HEK293 (cell line): ENCODE results near the gene TM4SF5.

ENCODE experiments used
- EGR2 ChIP-seq: fragments of 450-650 bp; formaldehyde crosslinking; IDR thresholded peaks from 2 replicates; pipeline ENCODE4 v1.5.1; 2016; ENCODE audit warnings: low read depth, missing biosample characterization, missing genetic modification characterization
- HOXA7 ChIP-seq: sonication (generic); formaldehyde crosslinking; IDR thresholded peaks from 2 replicates; pipeline ENCODE4 v1.8.1; 2022; ENCODE audit warnings: missing genetic modification reagents, borderline replicate concordance
- HOXD13 ChIP-seq: sonication (generic); formaldehyde crosslinking; IDR thresholded peaks from 2 replicates; pipeline ENCODE4 v1.8.0; 2022; ENCODE audit warnings: missing genetic modification reagents, borderline replicate concordance
- KLF1 ChIP-seq: fragments of 450-650 bp; formaldehyde crosslinking; IDR thresholded peaks from 2 replicates; pipeline ENCODE4 v1.5.1; 2016; ENCODE audit warnings: missing biosample characterization, missing genetic modification characterization
- KLF17 ChIP-seq: fragments of 450-650 bp; formaldehyde crosslinking; IDR thresholded peaks from 2 replicates; pipeline ENCODE4 v1.5.1; 2016; ENCODE audit warnings: missing biosample characterization, missing genetic modification characterization
- MYNN ChIP-seq: fragments of 450-650 bp; formaldehyde crosslinking; IDR thresholded peaks from 2 replicates; pipeline ENCODE4 v1.5.1; 2016; ENCODE audit warnings: missing biosample characterization, missing genetic modification characterization, borderline replicate concordance
- OSR2 ChIP-seq: fragments of 450-650 bp; formaldehyde crosslinking; IDR thresholded peaks from 2 replicates; pipeline ENCODE4 v1.5.1; 2016; ENCODE audit warnings: missing biosample characterization, missing genetic modification characterization
- SCRT2 ChIP-seq: fragments of 450-650 bp; formaldehyde crosslinking; IDR thresholded peaks from 2 replicates; pipeline ENCODE4 v1.5.1; 2016; ENCODE audit warnings: missing biosample characterization, missing genetic modification characterization
- TRIM28 ChIP-seq: IDR thresholded peaks from 2 replicates; pipeline ENCODE4 v1.6.1; 2011; ENCODE audit warnings: low read length, control low read depth, borderline replicate concordance
- YY1 ChIP-seq: fragments of 450-650 bp; formaldehyde crosslinking; IDR thresholded peaks from 2 replicates; pipeline ENCODE4 v1.5.1; 2018; ENCODE audit warnings: missing biosample characterization, missing genetic modification characterization
- ZBTB6 ChIP-seq: fragments of 450-650 bp; formaldehyde crosslinking; IDR thresholded peaks from 2 replicates; pipeline ENCODE4 v1.5.1; 2017; ENCODE audit warnings: missing biosample characterization, missing genetic modification characterization
- ZFP37 ChIP-seq: fragments of 450-650 bp; formaldehyde crosslinking; IDR thresholded peaks from 2 replicates; pipeline ENCODE4 v1.5.1; 2016; ENCODE audit warnings: missing biosample characterization, missing genetic modification characterization
- ZNF132 ChIP-seq: fragments of 450-650 bp; formaldehyde crosslinking; IDR thresholded peaks from 2 replicates; pipeline ENCODE4 v1.5.1; 2017; ENCODE audit warnings: missing biosample characterization, missing genetic modification characterization, borderline replicate concordance
- ZNF138 ChIP-seq: fragments of 450-650 bp; formaldehyde crosslinking; IDR thresholded peaks from 2 replicates; pipeline ENCODE4 v1.5.1; 2016; ENCODE audit warnings: missing biosample characterization, missing genetic modification characterization, borderline replicate concordance
- ZNF24 ChIP-seq: fragments of 450-650 bp; formaldehyde crosslinking; IDR thresholded peaks from 2 replicates; pipeline ENCODE4 v1.5.1; 2016; ENCODE audit warnings: missing biosample characterization, missing genetic modification characterization
- ZNF280C ChIP-seq: fragments of 450-650 bp; formaldehyde crosslinking; IDR thresholded peaks from 2 replicates; pipeline ENCODE4 v1.5.1; 2016; ENCODE audit warnings: missing biosample characterization, missing genetic modification characterization
- ZNF292 ChIP-seq: fragments of 450-650 bp; formaldehyde crosslinking; IDR thresholded peaks from 2 replicates; pipeline ENCODE4 v1.5.1; 2016; ENCODE audit warnings: low read depth, missing biosample characterization, missing genetic modification characterization, borderline replicate concordance
- ZNF311 ChIP-seq: fragments of 450-650 bp; formaldehyde crosslinking; IDR thresholded peaks from 2 replicates; pipeline ENCODE4 v1.5.1; 2017; ENCODE audit warnings: missing biosample characterization, missing genetic modification characterization, borderline replicate concordance
- ZNF335 ChIP-seq: fragments of 450-650 bp; formaldehyde crosslinking; conservative IDR thresholded peaks from 2 replicates; pipeline ENCODE4 v1.5.1; 2016; ENCODE audit warnings: missing biosample characterization, missing genetic modification characterization
- ZNF391 ChIP-seq: fragments of 450-650 bp; formaldehyde crosslinking; IDR thresholded peaks from 2 replicates; pipeline ENCODE4 v1.5.1; 2016; ENCODE audit warnings: low read depth, missing biosample characterization, missing genetic modification characterization, borderline replicate concordance
- ZNF404 ChIP-seq: fragments of 450-650 bp; formaldehyde crosslinking; IDR thresholded peaks from 2 replicates; pipeline ENCODE4 v1.5.1; 2017; ENCODE audit warnings: missing biosample characterization, missing genetic modification characterization
- ZNF416 ChIP-seq: fragments of 450-650 bp; formaldehyde crosslinking; IDR thresholded peaks from 2 replicates; pipeline ENCODE4 v1.5.1; 2016; ENCODE audit warnings: missing biosample characterization, missing genetic modification characterization
- ZNF501 ChIP-seq: fragments of 450-650 bp; formaldehyde crosslinking; IDR thresholded peaks from 2 replicates; pipeline ENCODE4 v1.5.1; 2016; ENCODE audit warnings: missing biosample characterization, missing genetic modification characterization
- ZNF513 ChIP-seq: fragments of 450-650 bp; IDR thresholded peaks from 2 replicates; pipeline ENCODE4 v1.5.1; 2018; ENCODE audit warnings: missing biosample characterization, missing genetic modification characterization
- ZNF530 ChIP-seq: fragments of 450-650 bp; formaldehyde crosslinking; IDR thresholded peaks from 2 replicates; pipeline ENCODE4 v1.5.1; 2016; ENCODE audit warnings: low read depth, missing biosample characterization, missing genetic modification characterization
- ZNF548 ChIP-seq: fragments of 450-650 bp; formaldehyde crosslinking; IDR thresholded peaks from 2 replicates; pipeline ENCODE4 v1.5.1; 2016; ENCODE audit warnings: missing biosample characterization, missing genetic modification characterization
- ZNF549 ChIP-seq: fragments of 450-650 bp; IDR thresholded peaks from 2 replicates; pipeline ENCODE4 v1.5.1; 2018; ENCODE audit warnings: missing biosample characterization, missing genetic modification characterization, mild to moderate bottlenecking, inconsistent platforms, moderate library complexity
- ZNF580 ChIP-seq: fragments of 450-650 bp; formaldehyde crosslinking; IDR thresholded peaks from 2 replicates; pipeline ENCODE4 v1.5.1; 2016; ENCODE audit warnings: missing biosample characterization, missing genetic modification characterization
- ZNF585B ChIP-seq: fragments of 450-650 bp; formaldehyde crosslinking; IDR thresholded peaks from 2 replicates; pipeline ENCODE4 v1.5.1; 2016; ENCODE audit warnings: missing biosample characterization, missing genetic modification characterization
- ZNF664 ChIP-seq: fragments of 450-650 bp; formaldehyde crosslinking; IDR thresholded peaks from 2 replicates; pipeline ENCODE4 v1.5.1; 2016; ENCODE audit warnings: missing biosample characterization, missing genetic modification characterization
- ZNF701 ChIP-seq: fragments of 450-650 bp; formaldehyde crosslinking; IDR thresholded peaks from 2 replicates; pipeline ENCODE4 v1.5.1; 2016; ENCODE audit warnings: missing biosample characterization, missing genetic modification characterization
- ZSCAN16 ChIP-seq: fragments of 450-650 bp; formaldehyde crosslinking; IDR thresholded peaks from 2 replicates; pipeline ENCODE4 v1.5.1; 2016; ENCODE audit warnings: missing biosample characterization, missing genetic modification characterization
- ZSCAN5A ChIP-seq: fragments of 450-650 bp; formaldehyde crosslinking; IDR thresholded peaks from 2 replicates; pipeline ENCODE4 v1.5.1; 2016; ENCODE audit warnings: missing biosample characterization, missing genetic modification characterization

The TM4SF5 gene

GRCh38 chr17:4739122-4740024 is 32.3 kb upstream of the TM4SF5 start, which contains the start of the genes CXCL16 and ZMYND15 (continued):
- TF ChIP-seq ZNF292 (tag by site-specific recombination) = no peak
- peak; percentile 70 for TF ChIP-seq ZNF335 (tag by site-specific recombination)
- TF ChIP-seq HOXD13 (CRISPR knock-in tag) = no peak
- TF ChIP-seq ZNF664 (tag by site-specific recombination) = no peak
- TF ChIP-seq ZNF280C = no peak
- peak; percentile 56; the same call in 1 of the 2 replicates for TF ChIP-seq ZFP37 (tag by site-specific recombination)
- TF ChIP-seq SCRT2 = no peak
- TF ChIP-seq YY1 = no peak; the same call in 1 of the 2 replicates
- no peak for TF ChIP-seq ZSCAN16 (tag by site-specific recombination)
- TF ChIP-seq ZSCAN5A = 0 out of 2 replicates have a peak, but pooled peaks have one; percentile 25
- no peak for TF ChIP-seq ZNF138 (tag by site-specific recombination)
- TF ChIP-seq ZNF548 = no peak
- TF ChIP-seq TRIM28 = no peak
- TF ChIP-seq ZNF391 (tag by site-specific recombination) = no peak
- no peak for TF ChIP-seq KLF1 (tag by site-specific recombination)
- no peak for TF ChIP-seq ZNF701 (tag by site-specific recombination)
- no peak for TF ChIP-seq ZNF585B (tag by site-specific recombination)
- TF ChIP-seq ZNF580 = no peak
- TF ChIP-seq ZNF513 (tag by site-specific recombination) = 0 out of 2 replicates have a peak, but pooled peaks have one; percentile 9
- no peak for TF ChIP-seq ZNF530 (tag by site-specific recombination)
- TF ChIP-seq MYNN (tag by site-specific recombination) = no peak
- TF ChIP-seq ZNF404 (tag by site-specific recombination) = no peak
- no peak for TF ChIP-seq KLF17 (tag by site-specific recombination)
- TF ChIP-seq HOXA7 (CRISPR knock-in tag) = no peak
- peak; percentile 28; the same call in 1 of the 2 replicates for TF ChIP-seq OSR2
- TF ChIP-seq ZNF311 = no peak
- no peak for TF ChIP-seq ZNF501 (tag by site-specific recombination)
- TF ChIP-seq ZNF416 (tag by site-specific recombination) = no peak
- TF ChIP-seq EGR2 (tag by site-specific recombination) = 0 out of 2 replicates have a peak, but pooled peaks have one; percentile 12
- TF ChIP-seq ZNF24 (tag by site-specific recombination) = no peak
- TF ChIP-seq ZNF132 (tag by site-specific recombination) = no peak
- peak; percentile 76; the same call in 1 of the 2 replicates for TF ChIP-seq ZBTB6 (tag by site-specific recombination)
- no peak for TF ChIP-seq ZNF549 (tag by site-specific recombination)
